Measurements from ENCODE around the gene C13orf46. TPM values are rescaled to one million over a fixed set of nuclear protein-coding genes. Genes with fewer than 3 reads are reported as not detected.

Gene C13orf46
- total and polyA plus RNA-seq, 4 donors, result 0.10 to 0.17 TPM; not detected in 2

- no peak for TF ChIP-seq SP1 (IDR thresholded peaks at IDR 0.05)
- WGBS, result 92% methylated on average over 21 of the region's 21 CpGs
Measured at GRCh38 chr13:113964251-113964995, 9.5 kb downstream of the C13orf46 start.

GRCh38 chr13:113963376-113963775 is 10.5 kb downstream of the C13orf46 start:
- H3K27me3 ChIP-seq (ENCODE audit: control insufficient read depth in 4 of 4, insufficient read depth in 4 of 4, low read length in 3 of 4), result no peaks in the 10 kb centered on the region
- peaks cover 0 to 1% (median 0%) of the 10 kb centered on the region in 4 donors for H3K9me3 ChIP-seq (ENCODE audit: control insufficient read depth in 4 of 4, low read length in 3 of 4)
- DNase-seq (ENCODE audit: low spot score), result no peak
- H3K27ac ChIP-seq (ENCODE audit: low read depth in 1 of 2, low read length in 2 of 2), result no peak overlapping the region
- 92% methylated on average over 16 of the region's 16 CpGs for WGBS
- no peak overlapping the region for H3K4me3 ChIP-seq (ENCODE audit: low read depth in 1 of 3, low read length in 3 of 3)
- H3K4me1 ChIP-seq (ENCODE audit: control insufficient read depth in 4 of 4, insufficient read depth in 4 of 4, low read length in 3 of 4), result no peaks in the 10 kb centered on the region
- H3K9ac ChIP-seq (ENCODE audit: low read depth in 1 of 2, low read length in 2 of 2), result no peak overlapping the region
- TF ChIP-seq YY1 (IDR thresholded peaks at IDR 0.05) (no peak), ATF3 (IDR thresholded peaks at IDR 0.05) (no peak), MAX (IDR thresholded peaks at IDR 0.05) (no peak), FOXA1 (IDR thresholded peaks at IDR 0.05) (no peak), ZBTB33 (IDR thresholded peaks at IDR 0.05) (no peak), HNF4A (conservative IDR thresholded peaks at IDR 0.05) (no peak), REST (IDR thresholded peaks at IDR 0.05) (no peak)
- H3K36me3 ChIP-seq (ENCODE audit: control insufficient read depth in 4 of 4, insufficient read depth in 3 of 4, low read depth in 1 of 4, low read length in 3 of 4), result no peaks in the 10 kb centered on the region

More at GRCh38 chr13:113964251-113964995, 9.5 kb downstream of the C13orf46 start:
- Histone ChIP-seq H3K4me1 (ENCODE audit: control insufficient read depth in 4 of 4, insufficient read depth in 4 of 4, low read length in 3 of 4) (no peaks in the 10 kb centered on the region), H3K9me3 (ENCODE audit: control insufficient read depth in 4 of 4, low read length in 3 of 4) (peaks cover 0 to 1% (median 0%) of the 10 kb centered on the region in 4 donors), H3K4me3 (ENCODE audit: low read depth in 1 of 3, low read length in 3 of 3) (no peak overlapping the region), H3K27me3 (ENCODE audit: control insufficient read depth in 4 of 4, insufficient read depth in 4 of 4, low read length in 3 of 4) (no peaks in the 10 kb centered on the region), H3K9ac (ENCODE audit: low read depth in 1 of 2, low read length in 2 of 2) (no peak overlapping the region), H3K27ac (ENCODE audit: low read depth in 1 of 2, low read length in 2 of 2) (no peak overlapping the region), H3K36me3 (ENCODE audit: control insufficient read depth in 4 of 4, insufficient read depth in 3 of 4, low read depth in 1 of 4, low read length in 3 of 4) (no peaks in the 10 kb centered on the region)
- DNase-seq (ENCODE audit: low spot score), result no peak

GRCh38 chr13:113962975-113963374 is 10.9 kb downstream of the C13orf46 start:
- no peak for DNase-seq (ENCODE audit: low spot score)
- Histone ChIP-seq H3K9ac (ENCODE audit: low read depth in 1 of 2, low read length in 2 of 2) (no peak overlapping the region), H3K9me3 (ENCODE audit: control insufficient read depth in 4 of 4, low read length in 3 of 4) (peaks cover 0 to 1% (median 0%) of the 10 kb centered on the region in 4 donors), H3K27ac (ENCODE audit: low read depth in 1 of 2, low read length in 2 of 2) (no peak overlapping the region), H3K36me3 (ENCODE audit: control insufficient read depth in 4 of 4, insufficient read depth in 3 of 4, low read depth in 1 of 4, low read length in 3 of 4) (no peaks in the 10 kb centered on the region), H3K27me3 (ENCODE audit: control insufficient read depth in 4 of 4, insufficient read depth in 4 of 4, low read length in 3 of 4) (no peaks in the 10 kb centered on the region), H3K4me3 (ENCODE audit: low read depth in 1 of 3, low read length in 3 of 3) (no peak overlapping the region), H3K4me1 (ENCODE audit: control insufficient read depth in 4 of 4, insufficient read depth in 4 of 4, low read length in 3 of 4) (no peaks in the 10 kb centered on the region)
- WGBS, result 93% methylated on average over 17 of the region's 17 CpGs
- TF ChIP-seq MAX (IDR thresholded peaks at IDR 0.05), result no peak
- no peak for TF ChIP-seq ZBTB33 (IDR thresholded peaks at IDR 0.05)
- TF ChIP-seq RAD21 (IDR thresholded peaks at IDR 0.05), result no peak
- TF ChIP-seq HNF4A (conservative IDR thresholded peaks at IDR 0.05), result no peak
- TF ChIP-seq SP1 (IDR thresholded peaks at IDR 0.05), result no peak
- no peak for TF ChIP-seq TAF1 (conservative IDR thresholded peaks at IDR 0.05)
- TF ChIP-seq FOXA1 (IDR thresholded peaks at IDR 0.05), result no peak
- TF ChIP-seq RXRA (IDR thresholded peaks at IDR 0.05), result no peak
- no peak for TF ChIP-seq HNF4G (IDR thresholded peaks at IDR 0.05)
- no peak for TF ChIP-seq JUND (IDR thresholded peaks at IDR 0.05)
- no peak for TF ChIP-seq YY1 (IDR thresholded peaks at IDR 0.05)
- TF ChIP-seq CTCF (IDR thresholded peaks at IDR 0.05; ENCODE audit: low read depth, low read length, missing input control), result no peak
- TF ChIP-seq ATF3 (IDR thresholded peaks at IDR 0.05), result no peak
- TF ChIP-seq EGR1 (IDR thresholded peaks at IDR 0.05; ENCODE audit: low read depth in 2 of 2), result no peak
